Measurements from ENCODE around the gene SLC7A1.
"Not testable (repeated sequence)": the region's sequence is repeated elsewhere in the genome, so short reads cannot be mapped to it uniquely, and the experiment has no call there.

SLC7A1 gene

GRCh38 chr13:29595380-29596063 is at the start of gene SLC7A1:
TSS of gene SLC7A1 (minus strand) at chr13:29595688. CDS start at chr13:29536188, 59,500 bp downstream.
- peak within 1 kb of the TSS; percentile 94 for H3K27ac ChIP-seq
- TF ChIP-seq, protein P1, sequence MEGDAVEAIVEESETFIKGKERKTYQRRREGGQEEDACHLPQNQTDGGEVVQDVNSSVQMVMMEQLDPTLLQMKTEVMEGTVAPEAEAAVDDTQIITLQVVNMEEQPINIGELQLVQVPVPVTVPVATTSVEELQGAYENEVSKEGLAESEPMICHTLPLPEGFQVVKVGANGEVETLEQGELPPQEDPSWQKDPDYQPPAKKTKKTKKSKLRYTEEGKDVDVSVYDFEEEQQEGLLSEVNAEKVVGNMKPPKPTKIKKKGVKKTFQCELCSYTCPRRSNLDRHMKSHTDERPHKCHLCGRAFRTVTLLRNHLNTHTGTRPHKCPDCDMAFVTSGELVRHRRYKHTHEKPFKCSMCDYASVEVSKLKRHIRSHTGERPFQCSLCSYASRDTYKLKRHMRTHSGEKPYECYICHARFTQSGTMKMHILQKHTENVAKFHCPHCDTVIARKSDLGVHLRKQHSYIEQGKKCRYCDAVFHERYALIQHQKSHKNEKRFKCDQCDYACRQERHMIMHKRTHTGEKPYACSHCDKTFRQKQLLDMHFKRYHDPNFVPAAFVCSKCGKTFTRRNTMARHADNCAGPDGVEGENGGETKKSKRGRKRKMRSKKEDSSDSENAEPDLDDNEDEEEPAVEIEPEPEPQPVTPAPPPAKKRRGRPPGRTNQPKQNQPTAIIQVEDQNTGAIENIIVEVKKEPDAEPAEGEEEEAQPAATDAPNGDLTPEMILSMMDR (conservative IDR thresholded peaks at IDR 0.05) = peak; percentile 35

DNA sequence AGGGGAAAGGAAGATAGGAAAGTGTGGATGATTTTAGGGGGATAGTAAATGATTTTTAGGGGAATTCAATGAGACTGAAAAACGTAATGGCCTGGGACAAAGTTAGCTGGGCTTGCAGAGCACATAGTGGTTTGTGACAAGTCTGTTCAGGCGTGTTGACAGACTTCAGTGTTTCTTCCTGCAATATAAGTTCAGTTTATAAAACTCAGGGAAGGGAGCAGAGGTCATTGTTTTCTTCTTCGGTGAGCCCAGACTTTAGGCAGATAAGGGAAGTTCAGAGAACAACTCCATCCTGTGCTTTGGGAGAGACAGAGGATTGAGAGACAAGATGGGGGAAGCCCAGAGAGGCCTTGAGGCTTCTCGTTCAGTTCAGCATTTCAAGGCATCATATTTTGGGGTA is 45.2 kb upstream of the SLC7A1 start:
- H3K27ac ChIP-seq = no peak overlapping the region
- TF ChIP-seq, protein P1 (conservative IDR thresholded peaks at IDR 0.05) = no peak

- not testable (repeated sequence) for H3K27ac ChIP-seq
Measured at GRCh38 chr13:29636831-29637230, 41.3 kb upstream of the SLC7A1 start.

DNA sequence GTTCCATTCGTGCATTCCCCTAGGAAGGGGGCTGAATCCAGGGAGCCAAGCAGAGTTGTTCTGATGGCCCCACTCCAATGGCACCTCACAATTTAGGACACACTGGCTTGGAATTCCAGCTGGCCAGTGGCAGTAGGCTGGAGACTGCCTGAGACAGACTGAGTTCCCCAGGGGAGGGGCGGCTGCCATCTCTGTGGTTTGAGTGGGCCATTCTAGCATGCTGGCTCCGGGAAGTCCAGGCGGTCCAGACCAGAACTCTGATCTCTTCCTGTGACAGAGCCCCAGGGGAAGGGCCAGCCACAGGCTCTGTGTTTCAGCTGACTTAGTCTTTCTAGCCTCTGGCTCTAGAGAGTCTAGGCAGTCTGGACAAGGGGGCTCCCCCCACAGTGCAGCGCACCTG is 29.5 kb upstream of the SLC7A1 start:
- TF ChIP-seq, protein P1 (conservative IDR thresholded peaks at IDR 0.05) = no peak
- no peak overlapping the region for H3K27ac ChIP-seq

- H3K27ac ChIP-seq = no peak overlapping the region
- TF ChIP-seq, protein P1 (conservative IDR thresholded peaks at IDR 0.05) = no peak
Measured at GRCh38 chr13:29621841-29622240, 26.4 kb upstream of the SLC7A1 start.

DNA sequence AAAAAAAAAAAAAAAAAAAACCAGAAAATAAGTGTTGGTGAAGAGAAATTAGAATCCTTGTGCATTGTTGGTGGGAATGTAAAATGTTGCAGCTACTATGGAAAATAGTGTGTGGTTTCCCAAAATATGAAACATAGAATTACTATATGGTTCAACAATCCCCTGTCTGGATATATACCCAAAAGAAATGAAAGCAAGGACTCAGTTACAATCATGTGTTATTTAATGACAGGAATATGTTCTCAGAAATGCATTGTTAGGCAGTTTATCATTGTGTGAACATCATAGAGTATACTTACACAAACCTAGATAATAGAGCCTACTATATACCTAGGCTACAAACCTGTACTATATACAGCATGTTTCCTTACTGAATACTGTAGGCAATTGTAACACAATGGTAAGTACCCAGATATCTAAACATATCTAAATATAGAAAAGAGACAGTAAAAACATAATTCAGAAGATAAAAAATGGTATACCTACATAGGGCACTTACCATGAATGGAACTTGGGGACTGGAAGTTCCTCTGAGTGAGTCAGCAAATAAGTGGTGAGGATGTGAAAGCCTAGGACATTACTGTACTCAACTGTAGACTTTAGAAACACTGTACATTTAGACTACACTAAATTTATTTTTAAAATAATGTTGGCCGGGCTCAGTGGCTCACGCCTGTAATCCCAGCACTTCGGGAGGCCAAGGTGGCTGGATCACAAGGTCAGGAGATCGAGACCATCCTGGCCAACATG is 25.7 kb upstream of the SLC7A1 start:
- no peak overlapping the region for H3K27ac ChIP-seq
- TF ChIP-seq, protein P1 (conservative IDR thresholded peaks at IDR 0.05) = no peak

GRCh38 chr13:29619995-29620394 is 24.5 kb upstream of the SLC7A1 start:
- TF ChIP-seq, protein P1 (conservative IDR thresholded peaks at IDR 0.05) = no peak
- no peak overlapping the region for H3K27ac ChIP-seq

- no peak overlapping the region for H3K27ac ChIP-seq
- TF ChIP-seq, protein P1 (conservative IDR thresholded peaks at IDR 0.05) = no peak
Measured at GRCh38 chr13:29613101-29613500, 17.6 kb upstream of the SLC7A1 start.
